Transverse colon (tissue), 3 donors: ENCODE measurements around the gene CLDN16.

Source experiments
- CTCF ChIP-seq, 5 experiments: fragments of 200-600 bp in 3 of 5; fragments of 450-650 bp in 2 of 5; sonication (generic) in 3 of 5; IDR thresholded peaks; 1 replicate in 2 of 5; 2 replicates in 3 of 5; pipeline ENCODE4 v1.5.1; 2016 to 2017; ENCODE audit warnings: antibody characterized with exemption in 5 of 5, inconsistent platforms in 3 of 5, mild to moderate bottlenecking in 2 of 5, moderate library complexity in 1 of 5
- POLR2A ChIP-seq: fragments of 450-650 bp; IDR thresholded peaks from one replicate; pipeline ENCODE4 v1.6.1; 2016; ENCODE audit warnings: antibody characterized with exemption, mild to moderate bottlenecking, moderate library complexity

GRCh38 chr3:190371152-190371551 is 16.8 kb upstream of the CLDN16 start:
- TF ChIP-seq POLR2A = no peak
- TF ChIP-seq CTCF (IDR thresholded peaks at IDR 0.05) = no peak
